GM18511 (cell line): ENCODE data around the gene PGPEP1.
"Not testable (repeated sequence)": the region's sequence is repeated elsewhere in the genome, so short reads cannot be mapped to it uniquely, and the experiment has no call there.

Experiments
- ATAC-seq: cut with Tn5 transposase; IDR thresholded peaks from one replicate; pipeline ENCODE4 v1.9.1; 2021; ENCODE audit warnings: mild to moderate bottlenecking, moderate library complexity; ENCODE audit not compliant: unreplicated experiment

Gene PGPEP1

GRCh38 chr19:18389726-18390064, 49.3 kb downstream of the PGPEP1 start:
- ATAC-seq, result no peak

- no peak for ATAC-seq
Observed at GRCh38 chr19:18390065-18390907, 49.9 kb downstream of the PGPEP1 start.

- ATAC-seq, result no peak
Observed at GRCh38 chr19:18391509-18392075, 51.2 kb downstream of the PGPEP1 start.

GRCh38 chr19:18392417-18392816, 52.0 kb downstream of the PGPEP1 start:
- ATAC-seq, result no peak

- no peak for ATAC-seq
Observed at GRCh38 chr19:18392926-18393325, 52.5 kb downstream of the PGPEP1 start.

GRCh38 chr19:18393836-18394235, 53.4 kb downstream of the PGPEP1 start:
- no peak for ATAC-seq

- ATAC-seq, result no peak
Observed at GRCh38 chr19:18396471-18397241, 56.3 kb downstream of the PGPEP1 start.

GRCh38 chr19:18397242-18398202, 57.1 kb downstream of the PGPEP1 start, which contains the start of gene LRRC25:
Gene LRRC25 (minus strand): TSS chr19:18397622. CDS start chr19:18396963, 659 bp downstream.
- no peak for ATAC-seq

- no peak for ATAC-seq
Observed at GRCh38 chr19:18399008-18399407, 58.6 kb downstream of the PGPEP1 start.

GRCh38 chr19:18401580-18402112, 61.2 kb downstream of the PGPEP1 start:
- no peak for ATAC-seq

GRCh38 chr19:18402455-18403248, 62.3 kb downstream of the PGPEP1 start:
- ATAC-seq, result not testable (repeated sequence)

GRCh38 chr19:18405754-18406153, 65.4 kb downstream of the PGPEP1 start:
- not testable (repeated sequence) for ATAC-seq

- ATAC-seq, result no peak
Observed at GRCh38 chr19:18406749-18407148, 66.4 kb downstream of the PGPEP1 start.

GRCh38 chr19:18408053-18408476, 67.7 kb downstream of the PGPEP1 start:
- no peak for ATAC-seq

GRCh38 chr19:18412610-18413239, 72.3 kb downstream of the PGPEP1 start:
- no peak for ATAC-seq

- ATAC-seq, result no peak
Observed at GRCh38 chr19:18414504-18415177, 74.2 kb downstream of the PGPEP1 start.

GRCh38 chr19:18415178-18415867, 74.9 kb downstream of the PGPEP1 start:
- no peak for ATAC-seq

- ATAC-seq, result no peak
Observed at GRCh38 chr19:18416778-18417249, 76.4 kb downstream of the PGPEP1 start.
